ENCODE measurements around the gene CPSF3. TPM values are rescaled to one million over a fixed set of nuclear protein-coding genes. Genes with fewer than 3 reads are reported as not detected.

CPSF3 gene
- total and polyA plus RNA-seq, 2 of the 13 experiments (the other 11 are each of a cell fraction or from before 2014, with no cell fraction given), result 19.8 to 93.0 TPM

- TF ChIP-seq CEBPB (IDR thresholded peaks at IDR 0.05; ENCODE audit: borderline replicate concordance, low read depth, low read length) (no peak), ZNF138 (CRISPR knock-in tag; IDR thresholded peaks at IDR 0.05; ENCODE audit: low read depth) (peak; percentile 85; the same call in 1 of the 2 replicates), REPIN1 (CRISPR knock-in tag; IDR thresholded peaks at IDR 0.05; ENCODE audit: borderline replicate concordance, low read depth) (peak; percentile 40; the same call in 1 of the 2 replicates), ELF3 (CRISPR knock-in tag; IDR thresholded peaks at IDR 0.05) (no peak), NFE2L1 (CRISPR knock-in tag; IDR thresholded peaks at IDR 0.05; ENCODE audit: borderline replicate concordance) (no peak), ZNF597 (CRISPR knock-in tag; IDR thresholded peaks at IDR 0.05) (no peak), TCF7 (IDR thresholded peaks at IDR 0.05; ENCODE audit: low read depth) (no peak), ZNF331 (CRISPR knock-in tag; IDR thresholded peaks at IDR 0.05) (no peak), MBD4 (IDR thresholded peaks at IDR 0.05; ENCODE audit: borderline replicate concordance, low read length) (no peak), CAMTA2 (CRISPR knock-in tag; IDR thresholded peaks at IDR 0.05; ENCODE audit: borderline replicate concordance) (no peak), ARNTL (CRISPR knock-in tag; IDR thresholded peaks at IDR 0.05) (no peak), U2AF1 (optimal IDR thresholded peaks at IDR 0.05; ENCODE audit: low read depth, low read length) (no peak), SRY (CRISPR knock-in tag; IDR thresholded peaks at IDR 0.05) (peak; percentile 87), TCF12 (IDR thresholded peaks at IDR 0.05) (no peak), TCF12 (CRISPR knock-in tag; IDR thresholded peaks at IDR 0.05) (no peak; the same call in 1 of the 2 replicates), NR2F1 (CRISPR knock-in tag; IDR thresholded peaks at IDR 0.05) (no peak), ELF1 (CRISPR knock-in tag; IDR thresholded peaks at IDR 0.05) (no peak), KDM3A (CRISPR knock-in tag; IDR thresholded peaks at IDR 0.05; ENCODE audit: low read depth) (0 out of 2 replicates have a peak, but pooled peaks have one; percentile 12), PRDM10 (CRISPR knock-in tag; IDR thresholded peaks at IDR 0.05; ENCODE audit: low read depth) (no peak), SMAD3 (CRISPR knock-in tag; IDR thresholded peaks at IDR 0.05) (no peak), ZBTB4 (CRISPR knock-in tag; IDR thresholded peaks at IDR 0.05; ENCODE audit: borderline replicate concordance) (peak; percentile 42; the same call in 1 of the 2 replicates)
Measured at GRCh38 chr2:9422321-9423099, 944 bp upstream of the CPSF3 start (continued).
